HG03196 (cell line): ENCODE measurements around the gene NDUFB8.
A peak's percentile ranks its signal among the peaks of the same experiment; 100 is the strongest.

Experiments
- ATAC-seq: cut with Tn5 transposase; IDR thresholded peaks from one replicate; pipeline ENCODE4 v1.9.1; 2021; ENCODE audit not compliant: unreplicated experiment

Gene NDUFB8

DNA sequence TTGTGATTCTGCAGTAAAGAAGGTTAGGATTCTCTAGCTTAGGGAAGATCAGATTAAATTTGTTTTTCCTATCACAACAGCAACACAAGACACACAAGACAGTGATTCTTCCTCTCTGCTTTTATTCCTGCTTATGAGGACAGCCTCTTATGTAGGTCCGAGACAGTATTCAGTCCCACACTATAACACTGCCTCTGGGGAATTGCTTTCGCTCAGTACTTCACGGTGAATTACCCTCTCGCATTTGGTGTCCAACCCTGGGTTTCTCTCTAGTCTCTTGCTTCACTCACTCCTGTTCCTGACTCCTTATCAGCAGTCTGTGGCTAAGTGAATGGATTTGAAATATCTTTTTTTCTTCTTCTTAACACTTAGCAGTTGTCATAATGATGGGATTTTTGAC lies 7.8 kb upstream of the NDUFB8 start:
- no peak for ATAC-seq

DNA sequence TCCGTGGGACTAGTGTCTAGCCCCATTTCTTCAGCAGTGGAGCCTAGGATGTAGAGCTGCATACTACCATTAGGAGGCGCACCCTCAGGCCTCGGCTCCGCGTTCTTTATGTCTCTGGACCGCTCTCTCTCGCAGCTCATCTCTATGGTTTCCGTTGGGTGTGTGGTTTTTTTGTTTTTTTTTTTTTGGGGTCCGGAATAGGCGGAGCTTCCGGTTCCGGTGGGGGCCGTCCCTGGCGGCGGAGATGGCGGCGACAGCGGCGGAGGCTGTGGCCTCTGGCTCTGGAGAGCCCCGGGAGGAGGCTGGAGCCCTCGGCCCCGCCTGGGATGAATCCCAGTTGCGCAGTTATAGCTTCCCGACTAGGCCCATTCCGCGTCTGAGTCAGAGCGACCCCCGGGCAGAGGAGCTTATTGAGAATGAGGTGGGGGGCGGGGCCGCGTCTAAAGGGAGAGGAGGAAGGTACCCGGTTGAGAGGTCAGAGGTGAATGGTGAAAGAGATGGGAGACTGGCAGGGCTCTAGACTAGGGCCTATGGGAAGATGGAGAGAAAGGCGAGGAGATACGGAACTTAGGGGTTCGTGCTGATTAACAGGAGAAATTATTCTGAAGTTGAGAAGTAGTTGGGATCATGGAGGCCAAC lies 6.2 kb upstream of the NDUFB8 start, which contains the start of gene HIF1AN:
HIF1AN (plus strand) TSS at position 229 of the 639 bp plus-strand sequence; CDS start at position 245, 16 bp downstream.
- ATAC-seq, result peak; percentile 97

DNA sequence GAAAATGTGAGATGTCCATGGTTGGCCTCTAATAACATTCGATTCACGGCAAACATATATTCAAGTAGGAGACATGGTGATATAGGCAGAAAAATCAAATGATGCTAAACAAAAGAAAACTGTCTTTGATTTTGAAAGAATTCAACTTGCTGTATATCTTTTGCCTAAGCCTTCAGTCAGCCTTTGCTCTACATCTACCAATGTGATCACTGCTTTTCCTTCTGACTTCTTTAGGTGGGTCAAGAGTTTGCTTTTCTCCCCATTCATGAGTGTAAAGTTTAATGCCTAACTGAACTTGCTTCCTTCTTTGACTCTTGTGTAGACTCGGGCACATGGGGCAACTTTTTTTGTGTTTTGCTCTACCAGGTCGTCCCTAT lies 5.7 kb upstream of the NDUFB8 start:
- ATAC-seq, result no peak

DNA sequence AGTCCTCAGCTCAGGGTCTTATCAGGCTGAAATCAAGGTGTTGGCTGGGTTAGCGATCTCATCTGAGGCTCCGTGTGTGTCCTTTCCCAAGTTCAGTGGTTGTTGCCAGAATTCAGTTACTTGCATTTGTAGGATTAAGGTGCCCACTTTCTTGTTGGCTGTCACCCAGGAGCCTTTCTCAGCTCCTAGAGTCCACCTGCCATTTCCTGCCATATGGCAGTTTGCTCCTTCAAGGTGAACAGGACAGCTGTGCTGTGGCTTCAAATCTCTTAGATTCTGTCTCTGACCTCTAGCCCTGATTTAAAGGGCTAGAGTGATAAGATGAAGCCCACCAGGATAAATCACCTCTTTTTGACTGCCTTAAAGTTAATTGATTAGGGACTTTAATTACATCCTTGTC lies 5.1 kb upstream of the NDUFB8 start:
- no peak for ATAC-seq

DNA sequence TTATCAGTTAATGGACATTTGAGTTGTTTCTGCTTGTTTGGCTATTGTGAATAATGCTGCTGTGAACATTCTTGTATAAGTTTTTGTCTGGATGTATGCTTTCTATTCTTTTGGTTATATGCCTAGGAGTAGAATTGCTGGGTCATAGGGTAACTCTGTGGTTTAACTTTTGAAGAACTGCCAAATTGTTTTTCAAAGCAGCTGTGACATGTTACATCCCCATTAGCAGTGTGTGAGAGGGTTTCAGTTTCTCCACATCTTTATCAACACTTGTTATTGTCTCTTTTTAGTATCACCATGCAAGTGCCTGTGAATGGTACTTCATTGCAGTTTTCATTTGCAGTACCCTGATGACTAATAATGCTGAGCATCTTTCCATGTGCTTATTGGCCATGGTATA lies 2.1 kb upstream of the NDUFB8 start:
- no peak for ATAC-seq

DNA sequence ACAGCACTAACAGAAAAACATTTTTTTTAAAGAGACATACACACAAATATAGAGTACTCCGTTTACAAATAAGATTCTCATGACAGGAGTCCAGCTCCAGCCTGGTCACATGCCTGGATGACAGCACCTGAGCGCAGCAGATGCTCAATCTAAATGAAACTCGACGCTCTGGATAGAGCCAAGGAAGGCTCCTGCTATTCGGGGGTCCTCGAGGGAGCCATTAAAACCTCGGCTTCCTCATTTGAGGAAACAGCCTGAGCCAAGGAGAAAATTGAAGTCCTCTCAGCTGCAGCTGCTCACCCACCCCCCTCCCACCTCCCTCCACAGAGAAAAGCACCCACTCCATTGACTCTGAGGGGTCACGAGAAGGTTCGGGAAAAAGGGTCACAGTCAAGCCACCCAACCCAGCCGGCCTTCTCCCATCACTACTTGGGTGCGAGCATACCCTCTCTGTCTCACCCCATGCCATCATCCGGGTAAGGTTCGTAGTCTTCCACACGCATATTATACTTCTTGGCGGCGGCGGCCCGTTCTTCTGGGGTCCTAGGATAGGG lies 673 bp downstream of the NDUFB8 start:
- ATAC-seq, result peak; percentile 8

DNA sequence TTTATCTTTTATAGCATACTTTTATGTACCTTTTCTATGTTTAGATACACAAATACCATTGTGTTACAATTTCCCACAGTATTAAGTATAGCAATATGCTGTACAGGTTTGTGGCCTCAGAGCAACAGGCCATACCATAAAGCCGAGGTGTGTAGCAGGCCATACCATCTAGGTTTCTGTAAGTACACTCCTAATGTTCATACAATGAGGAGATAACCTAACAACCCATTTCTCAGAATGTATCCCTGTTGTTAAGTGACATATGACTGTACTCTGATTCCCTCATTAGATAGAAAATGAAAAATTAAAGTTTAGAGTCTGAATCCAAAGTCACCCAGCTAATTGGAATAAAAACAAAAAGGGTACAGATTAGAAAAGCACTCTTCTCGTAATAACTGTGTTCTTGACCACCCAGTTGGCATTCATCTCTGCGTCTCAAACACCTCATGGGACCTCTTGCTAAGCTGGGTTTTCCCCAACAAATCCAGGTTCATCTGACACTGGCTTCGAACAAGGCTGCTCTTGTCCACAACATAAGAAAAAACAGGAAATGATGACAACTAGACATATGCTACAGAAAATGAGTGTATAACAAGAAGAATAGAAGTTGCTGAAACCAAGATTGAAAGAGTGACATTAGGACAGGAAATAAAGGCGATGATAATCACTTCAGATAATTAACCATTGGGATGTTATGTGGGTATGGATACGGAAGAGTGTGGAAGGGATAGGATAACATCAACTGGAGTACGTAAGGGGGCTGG lies 1.4 kb downstream of the NDUFB8 start:
- ATAC-seq, result no peak

DNA sequence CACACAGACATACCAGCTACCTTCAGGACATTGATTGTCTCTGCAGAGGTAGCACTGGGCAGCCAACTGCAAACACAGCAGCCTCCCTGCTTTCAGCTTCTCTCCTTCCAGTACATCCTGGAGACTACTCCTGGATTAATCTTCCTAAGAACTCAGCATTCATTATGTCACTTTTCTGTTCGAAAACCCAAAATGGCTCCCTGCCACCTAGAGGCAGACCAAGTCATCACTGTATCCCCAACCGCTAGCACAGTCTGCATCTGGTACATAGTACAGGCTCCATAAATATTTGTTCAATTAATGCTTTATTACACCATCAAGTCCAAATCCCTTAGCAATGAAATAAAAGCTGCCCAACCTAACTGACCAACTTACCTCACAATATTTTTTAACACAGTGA lies 5.0 kb downstream of the NDUFB8 start:
- ATAC-seq, result no peak

DNA sequence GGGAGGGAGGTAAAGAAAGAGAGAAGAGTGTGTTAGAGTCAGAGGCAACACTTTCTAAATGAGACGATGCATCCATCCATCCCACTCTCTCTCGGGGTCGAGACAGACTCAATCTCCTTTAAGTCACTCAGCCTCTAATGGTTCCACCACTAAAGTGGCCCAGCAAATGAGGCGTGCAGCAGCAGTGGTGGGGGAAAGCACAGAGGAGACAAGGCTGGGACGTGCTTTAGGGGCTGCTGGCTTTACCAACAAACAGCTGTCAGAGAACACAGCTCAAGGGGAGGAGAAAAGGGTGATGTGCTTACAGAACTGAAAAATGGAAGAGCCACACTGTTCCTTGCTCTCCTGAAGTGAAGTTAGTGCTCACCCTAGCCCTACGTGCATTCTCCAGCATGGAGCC lies 5.5 kb downstream of the NDUFB8 start:
- no peak for ATAC-seq

DNA sequence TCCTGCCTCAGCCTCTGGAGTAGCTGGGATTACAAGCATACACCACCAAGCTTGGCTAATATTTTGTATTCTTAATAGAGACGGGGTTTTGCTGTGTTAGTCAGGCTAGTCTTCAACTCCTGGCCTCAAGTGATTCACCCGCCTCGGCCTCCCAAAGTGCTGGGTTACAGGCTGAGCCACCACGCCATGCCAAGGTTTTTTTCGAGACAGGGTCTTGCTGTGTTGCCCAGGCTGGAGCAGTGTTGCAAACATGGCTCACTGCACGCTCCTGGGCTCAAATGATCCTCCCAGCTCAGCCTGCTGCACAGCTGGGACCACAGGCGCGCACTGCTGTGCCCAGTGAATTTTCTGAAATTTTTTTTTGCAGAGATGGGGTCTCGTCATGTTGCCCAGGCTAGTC lies 6.7 kb downstream of the NDUFB8 start:
- ATAC-seq, result no peak

DNA sequence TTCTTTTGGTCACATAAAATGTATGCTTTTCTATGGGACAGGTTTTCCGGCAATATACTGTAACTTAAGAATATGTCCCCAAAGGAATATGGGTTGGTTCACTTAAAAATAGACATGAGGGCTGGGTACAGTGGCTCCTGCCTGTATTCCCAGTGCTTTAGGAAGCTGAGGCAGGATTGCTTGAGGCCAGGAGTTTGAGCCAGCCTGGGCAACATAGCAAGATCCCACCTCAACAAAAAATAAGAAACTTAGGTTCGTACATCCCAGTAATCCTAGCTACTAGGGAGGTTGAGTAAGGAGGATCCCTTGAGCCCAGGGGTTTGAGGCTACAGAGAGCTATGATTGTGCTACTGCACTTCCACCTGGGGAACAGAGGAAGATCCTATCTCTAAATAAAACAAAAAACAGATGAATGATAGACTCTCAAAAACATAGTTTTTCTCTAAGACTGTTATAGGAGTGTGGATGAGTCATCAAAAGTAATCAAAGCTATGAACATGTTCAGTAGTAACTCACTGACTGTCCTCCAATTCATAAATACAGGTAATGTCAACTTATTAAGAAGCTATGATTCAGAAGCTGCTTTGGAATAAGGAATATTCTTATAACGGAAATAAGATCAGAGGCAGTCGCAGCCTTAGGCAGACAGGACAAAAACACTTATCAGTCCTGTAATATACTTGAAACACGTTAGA lies 7.4 kb downstream of the NDUFB8 start:
- no peak for ATAC-seq

DNA sequence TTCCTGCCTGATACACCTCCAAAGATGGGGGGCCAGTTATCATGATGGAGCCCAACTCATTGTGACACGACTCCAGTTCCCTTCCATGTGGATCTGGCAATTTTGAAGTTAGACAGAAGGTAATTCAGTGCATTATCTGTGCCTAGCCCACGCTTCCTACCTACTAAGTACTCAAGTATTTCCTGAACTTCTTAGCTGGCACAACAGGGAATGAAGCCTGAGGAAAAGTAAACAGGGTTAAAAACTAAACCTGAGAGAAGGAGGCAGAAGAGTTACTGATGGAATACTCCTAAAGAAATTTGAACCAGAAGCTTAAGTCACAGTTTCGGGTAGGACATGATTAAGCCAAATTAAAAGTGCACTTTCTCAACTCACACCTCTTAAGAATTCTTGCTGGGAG lies 8.9 kb downstream of the NDUFB8 start:
- ATAC-seq, result no peak

DNA sequence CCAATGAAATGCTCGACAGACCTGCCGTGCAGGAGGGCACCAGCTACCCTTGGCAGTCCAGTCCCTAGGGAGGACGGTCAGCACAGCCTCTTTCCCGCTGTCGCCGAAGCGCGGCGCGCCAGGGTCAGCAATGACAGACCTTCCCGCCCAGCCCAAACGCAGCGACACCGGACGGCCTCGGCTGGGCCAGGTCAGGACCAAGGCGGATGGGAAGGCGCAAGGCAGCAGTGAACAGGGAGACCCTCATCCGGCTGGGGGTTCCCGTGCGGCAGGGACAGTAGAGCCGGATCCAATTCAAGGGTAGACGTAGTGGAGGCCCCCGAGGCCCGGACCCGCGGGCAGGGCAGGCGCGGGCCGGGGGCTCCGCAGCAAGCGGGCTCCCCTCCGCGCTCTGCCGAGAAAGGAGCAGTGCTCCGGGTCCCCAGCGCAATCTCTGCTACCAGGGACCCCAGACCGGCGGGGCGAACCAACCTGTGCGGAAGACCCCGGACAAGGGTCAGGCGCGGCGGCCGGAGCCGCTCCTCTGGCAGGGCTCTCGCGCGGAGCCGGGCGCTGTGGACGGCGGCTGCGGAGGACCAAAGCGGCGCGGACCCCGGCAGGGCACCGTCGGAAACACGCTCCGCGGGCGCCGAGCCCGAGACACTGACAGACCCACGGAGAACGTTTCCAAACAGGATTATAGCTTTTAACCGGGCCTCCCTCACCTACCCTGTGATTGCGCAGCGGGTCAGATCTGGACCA lies 10.2 kb downstream of the NDUFB8 start, which contains the start of gene SEC31B:
SEC31B (minus strand) TSS at position 551 of the 741 bp plus-strand sequence. CDS start 2,909 bp downstream, outside the sequence.
- no peak for ATAC-seq

DNA sequence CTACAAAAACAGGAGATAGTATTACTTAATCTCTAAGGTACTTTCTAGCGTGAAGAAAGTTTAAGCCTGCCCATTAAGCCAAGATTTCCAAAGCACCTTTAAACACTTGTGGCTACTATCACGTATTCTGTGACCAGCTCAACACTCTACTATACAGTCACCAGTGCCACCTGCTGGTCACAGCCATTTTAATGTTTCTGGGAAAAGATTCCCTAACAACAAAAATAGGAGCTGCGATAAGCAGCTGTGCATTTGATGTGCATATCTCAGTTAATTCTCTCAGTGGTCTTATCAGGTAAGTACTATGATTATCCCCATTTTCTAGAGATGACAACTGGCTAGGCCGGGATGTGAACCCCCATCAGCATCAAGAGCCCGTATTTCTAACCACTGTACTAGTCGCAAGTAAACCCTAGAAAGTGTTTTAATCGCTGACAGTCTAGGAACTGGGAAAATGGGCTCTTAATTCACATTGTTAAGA lies 10.9 kb downstream of the NDUFB8 start:
- ATAC-seq, result no peak

DNA sequence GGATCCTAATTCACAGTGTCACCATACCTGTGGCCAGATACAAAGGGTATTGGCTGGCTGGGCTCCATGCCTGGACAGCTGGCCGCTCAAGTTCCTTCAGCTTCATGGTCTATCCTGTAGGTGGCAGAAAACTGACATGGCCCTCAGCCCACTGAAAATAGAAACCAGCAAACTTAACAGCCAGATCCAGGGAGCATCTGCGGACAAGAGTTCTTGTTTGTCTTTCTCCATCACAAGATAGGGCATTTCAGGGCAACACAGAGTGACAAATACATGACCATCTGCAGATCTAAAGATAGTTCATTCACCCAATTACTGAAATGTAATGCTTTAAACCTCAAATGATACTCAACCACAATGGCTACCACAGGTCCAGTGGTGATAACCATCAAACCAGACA lies 12.8 kb downstream of the NDUFB8 start:
- no peak for ATAC-seq

DNA sequence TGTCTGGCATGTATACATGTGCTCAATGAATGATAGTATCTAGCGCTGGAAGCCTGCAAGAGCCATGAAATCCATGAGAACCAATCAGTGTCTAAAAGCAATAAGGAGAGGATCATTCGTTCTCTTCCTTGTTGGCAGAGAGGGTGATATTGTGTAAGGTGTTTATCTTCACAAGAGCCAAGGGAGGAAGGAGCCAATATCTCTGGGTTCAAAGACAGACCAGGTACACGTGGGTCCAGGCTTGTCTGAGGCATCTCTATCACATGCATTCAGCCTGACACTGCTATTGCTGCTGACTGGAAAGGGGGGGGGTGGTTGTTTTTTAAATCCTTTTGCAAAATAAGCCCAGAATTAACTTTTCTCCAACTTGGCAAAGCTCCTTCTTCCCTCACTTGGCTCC lies 14.1 kb downstream of the NDUFB8 start:
- ATAC-seq, result no peak

DNA sequence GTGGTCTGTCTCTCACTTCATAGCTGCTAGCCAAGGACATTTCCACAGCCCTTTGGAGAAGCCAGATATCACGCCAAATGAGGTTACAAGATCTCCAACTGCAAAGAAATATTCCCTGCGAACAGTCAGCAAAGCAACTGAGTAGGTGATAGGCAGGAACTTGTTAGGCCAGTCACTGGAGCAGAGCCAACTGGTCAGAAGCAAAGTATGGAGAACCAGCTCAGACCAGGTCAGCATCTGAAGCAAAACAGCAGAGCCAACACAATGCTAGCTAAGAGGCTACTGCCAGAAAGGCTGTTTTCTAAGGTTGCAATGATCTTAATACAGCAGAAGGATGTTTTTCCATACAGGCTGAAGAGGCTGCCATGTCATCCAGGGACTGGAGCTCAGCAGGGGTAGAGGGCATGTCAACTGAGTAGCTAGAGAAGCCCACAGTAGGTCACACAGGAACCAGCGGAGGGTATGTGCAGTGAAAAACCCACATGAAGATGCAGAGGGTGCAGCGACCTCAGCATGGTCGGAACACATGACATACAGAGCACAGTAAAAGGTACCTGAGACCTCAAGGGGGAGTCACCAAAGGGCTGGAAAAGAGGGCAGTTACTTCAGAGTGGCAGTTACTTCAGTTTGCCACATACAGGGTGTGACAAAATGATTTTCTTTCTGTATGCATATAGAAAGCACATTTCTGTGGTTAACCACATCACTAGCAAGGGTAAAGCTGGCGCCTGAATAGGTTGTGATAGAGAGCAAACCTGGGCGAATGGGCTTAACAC lies 18.9 kb downstream of the NDUFB8 start:
- no peak for ATAC-seq

DNA sequence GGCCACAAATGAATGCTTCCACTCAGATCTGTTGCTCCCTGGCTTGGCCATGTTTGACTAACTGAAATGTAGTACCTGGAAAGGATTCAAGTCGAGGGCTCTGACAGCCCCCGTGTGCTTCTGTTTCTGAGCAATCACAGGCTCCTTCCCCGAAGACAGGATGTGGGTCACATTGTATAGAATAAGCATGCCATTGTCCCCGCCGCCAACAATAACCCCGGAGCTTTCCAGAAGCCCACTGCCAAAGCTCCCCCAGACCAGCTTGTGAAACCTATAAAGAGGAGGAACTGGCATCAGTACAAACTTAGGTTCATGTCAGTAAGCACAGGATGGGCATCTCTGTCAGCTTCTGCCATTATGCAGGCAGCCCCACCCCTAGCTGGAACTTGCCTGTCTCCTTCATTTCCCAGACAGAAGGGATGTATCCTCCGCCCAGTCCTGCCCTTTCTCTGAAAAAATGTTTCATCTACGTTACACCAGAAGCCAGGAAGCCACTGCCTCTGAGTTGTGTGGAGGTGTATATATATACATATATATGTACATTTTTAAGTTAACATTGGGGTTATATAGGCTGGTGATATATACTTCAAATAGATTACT lies 20.3 kb downstream of the NDUFB8 start:
- ATAC-seq, result no peak

DNA sequence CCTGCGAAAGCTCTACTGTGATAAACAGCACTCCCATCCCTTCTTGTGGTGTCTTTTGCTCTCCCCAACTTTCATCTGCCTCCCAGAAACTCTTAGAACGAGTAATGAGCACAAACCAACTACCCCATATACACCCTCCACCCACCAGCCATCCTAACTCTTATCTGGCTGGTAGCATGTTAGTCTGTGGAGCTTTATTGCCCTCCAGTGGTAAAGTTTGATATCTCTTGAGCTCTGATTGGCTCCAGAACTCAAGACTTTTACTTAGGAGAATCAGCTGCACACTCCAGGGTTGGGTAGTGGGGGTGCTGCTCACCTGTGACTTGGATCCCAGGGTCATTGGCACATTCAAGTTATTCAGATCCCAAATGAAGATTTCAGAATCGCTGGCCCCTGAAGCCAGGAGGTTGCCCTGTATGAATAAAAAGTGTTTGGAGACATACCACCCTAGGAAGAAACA lies 20.9 kb downstream of the NDUFB8 start:
- ATAC-seq, result no peak

DNA sequence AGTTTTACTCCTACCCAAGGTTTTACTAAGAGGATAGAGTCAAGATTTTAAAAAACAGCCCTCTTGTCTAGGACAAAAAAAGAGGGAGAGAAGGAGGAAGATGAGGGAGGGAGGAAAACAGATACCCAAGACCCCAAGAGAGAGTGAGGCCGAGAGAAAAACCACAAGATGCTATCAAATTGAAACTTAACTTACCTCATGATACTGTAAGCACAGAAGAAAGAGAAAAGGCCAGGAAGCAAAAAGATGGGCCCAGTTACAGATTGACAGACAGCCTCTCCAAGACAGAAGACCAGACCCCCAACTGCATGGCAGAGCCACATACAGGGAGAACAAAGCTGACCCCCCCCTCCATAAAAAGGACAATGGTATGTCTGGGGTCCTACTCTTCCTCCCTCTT lies 21.4 kb downstream of the NDUFB8 start:
- no peak for ATAC-seq
